GM23338 (cell line): ENCODE measurements around the gene DPY19L1. TPM values are rescaled to one million over a fixed set of nuclear protein-coding genes. Genes with fewer than 3 reads are reported as not detected.

ENCODE experiments used
- CREB1 ChIP-seq: fragments of 250-450 bp; sonication (Bioruptor Pico); IDR thresholded peaks from 2 replicates; pipeline ENCODE4 v1.5.0; 2020; ENCODE audit warnings: low read depth, mild to moderate bottlenecking, moderate library complexity
- CTCF ChIP-seq, 2 experiments: fragments of 200-600 bp in 1 of 2; sonication (generic) in 1 of 2; conservative IDR thresholded peaks; 2 replicates each; pipeline versions ENCODE4 v1.5.1 to v1.6.1; 2016 to 2017; ENCODE audit warnings: antibody characterized with exemption in 2 of 2, low read depth in 2 of 2, mild to moderate bottlenecking in 2 of 2, moderate library complexity in 1 of 2
- ETS1 ChIP-seq: IDR thresholded peaks from 2 replicates; pipeline ENCODE4 v1.6.1; 2016; ENCODE audit warnings: antibody characterized with exemption
- EZH2phosphoT487 ChIP-seq: fragments of 200-600 bp; sonication (generic); IDR thresholded peaks from one replicate; pipeline ENCODE4 v1.8.1; 2018; ENCODE audit warnings: antibody characterized with exemption; ENCODE audit not compliant: unreplicated experiment
- JUNB ChIP-seq: IDR thresholded peaks from one replicate; pipeline ENCODE4 v1.6.1; 2016; ENCODE audit warnings: antibody characterized with exemption; ENCODE audit not compliant: unreplicated experiment
- NANOG ChIP-seq: IDR thresholded peaks from 2 replicates; pipeline ENCODE4 v1.6.1; 2016; ENCODE audit warnings: antibody characterized with exemption, borderline replicate concordance
- POLR2AphosphoS5 ChIP-seq: IDR thresholded peaks from 2 replicates; pipeline ENCODE4 v1.6.1; 2016; ENCODE audit warnings: antibody characterized with exemption, low read depth
- STAT1 ChIP-seq: IDR thresholded peaks from one replicate; pipeline ENCODE4 v1.6.1; 2016; ENCODE audit warnings: antibody characterized with exemption; ENCODE audit not compliant: unreplicated experiment
- ZNF114 ChIP-seq: fragments of 250-450 bp; sonication (Bioruptor Pico); IDR thresholded peaks from 2 replicates; pipeline ENCODE4 v1.5.0; 2020; ENCODE audit warnings: mild to moderate bottlenecking, moderate library complexity
- ZNF331 ChIP-seq: fragments of 250-450 bp; sonication (Bioruptor Pico); IDR thresholded peaks from 2 replicates; pipeline ENCODE4 v1.5.0; 2020; ENCODE audit warnings: low read depth, mild to moderate bottlenecking, moderate library complexity
- ZNF462 ChIP-seq: fragments of 250-450 bp; sonication (Bioruptor Pico); IDR thresholded peaks from 2 replicates; pipeline ENCODE4 v1.5.0; 2020; ENCODE audit warnings: mild to moderate bottlenecking, moderate library complexity
- polyA plus RNA-seq: library from polyadenylated mRNA; unstranded; fragments of >200 nt; fragmentation: Nextera tagmentation; extraction: Ambion mirVana; gene quantifications from 2 replicates; pipeline ENCODE4 v1.2.1, GENCODE V29; 2016
- total RNA-seq: library from RNA; depleted of rRNA; stranded (reverse); fragments of >200 nt; shearing (Covaris generic); gene quantifications from 2 replicates; pipeline ENCODE4 v1.2.3, GENCODE V29; 2014

The DPY19L1 gene
- total and polyA plus RNA-seq, 2 experiments from 2014 or later, result 4.4 to 20.2 TPM

GRCh38 chr7:35007768-35008167, 29.5 kb downstream of the DPY19L1 start (continued):
- TF ChIP-seq ZNF462 (CRISPR knock-in tag), result no peak
- no peak for TF ChIP-seq STAT1
- no peak for TF ChIP-seq JUNB
- no peak for TF ChIP-seq ZNF114 (CRISPR knock-in tag)
- TF ChIP-seq POLR2AphosphoS5, result no peak
- no peak for TF ChIP-seq ETS1
- no peak for TF ChIP-seq ZNF331 (CRISPR knock-in tag)
- no peak for TF ChIP-seq EZH2phosphoT487
- no peak for TF ChIP-seq CTCF (conservative IDR thresholded peaks at IDR 0.05; ENCODE audit: low read depth in 2 of 2)
- no peak for TF ChIP-seq NANOG
- TF ChIP-seq CREB1, result no peak
